Measurements from ENCODE around the gene NKX2-8.

Gene NKX2-8

DNA sequence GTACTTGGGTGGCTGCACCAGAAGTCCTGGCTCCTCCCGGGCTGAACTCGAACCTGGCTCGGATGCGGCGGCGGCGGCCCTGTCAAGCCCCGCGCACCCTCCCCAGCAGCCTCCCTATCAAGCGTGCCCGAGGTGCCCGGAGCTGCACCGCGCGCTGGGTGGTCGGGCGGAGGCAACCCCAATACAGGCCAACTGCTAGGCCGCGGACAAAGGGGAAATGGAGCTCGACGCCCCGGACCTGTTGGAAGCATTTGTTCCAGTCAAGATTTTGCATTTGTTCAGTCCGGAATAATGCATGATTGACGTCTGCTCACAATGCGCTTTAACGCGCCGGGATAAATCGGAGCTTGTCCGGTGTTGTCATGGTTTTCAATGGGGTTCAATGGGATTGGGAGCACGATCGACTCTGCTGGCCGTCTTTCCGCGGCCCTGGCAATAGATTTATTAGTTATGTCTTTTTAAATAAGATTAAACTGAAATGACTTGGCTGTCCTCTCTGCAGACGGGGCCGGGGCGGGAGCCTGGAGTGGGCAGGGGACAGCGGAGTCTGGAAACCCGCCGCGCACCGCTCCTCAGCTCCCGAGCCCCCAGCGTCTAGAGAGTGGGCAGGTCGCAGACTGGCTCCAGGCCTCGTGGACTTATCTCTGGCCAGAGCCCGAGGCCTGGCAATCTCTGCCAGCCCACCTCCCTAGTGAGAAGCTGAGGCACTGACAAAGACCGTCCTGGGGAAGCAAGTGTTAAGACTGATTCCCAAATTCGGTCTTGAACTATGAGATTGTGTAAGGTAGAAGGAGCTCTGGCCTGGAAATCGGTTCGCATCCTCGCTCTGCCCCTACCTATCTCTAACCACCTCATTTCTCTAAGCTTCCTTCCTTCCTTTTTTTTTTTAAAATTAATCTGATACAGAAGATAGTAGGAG lies 1.7 kb upstream of the NKX2-8 start:
- H3K27me3 ChIP-seq (ENCODE audit: low read depth, low read length), result no peaks in the 10 kb centered on the region

DNA sequence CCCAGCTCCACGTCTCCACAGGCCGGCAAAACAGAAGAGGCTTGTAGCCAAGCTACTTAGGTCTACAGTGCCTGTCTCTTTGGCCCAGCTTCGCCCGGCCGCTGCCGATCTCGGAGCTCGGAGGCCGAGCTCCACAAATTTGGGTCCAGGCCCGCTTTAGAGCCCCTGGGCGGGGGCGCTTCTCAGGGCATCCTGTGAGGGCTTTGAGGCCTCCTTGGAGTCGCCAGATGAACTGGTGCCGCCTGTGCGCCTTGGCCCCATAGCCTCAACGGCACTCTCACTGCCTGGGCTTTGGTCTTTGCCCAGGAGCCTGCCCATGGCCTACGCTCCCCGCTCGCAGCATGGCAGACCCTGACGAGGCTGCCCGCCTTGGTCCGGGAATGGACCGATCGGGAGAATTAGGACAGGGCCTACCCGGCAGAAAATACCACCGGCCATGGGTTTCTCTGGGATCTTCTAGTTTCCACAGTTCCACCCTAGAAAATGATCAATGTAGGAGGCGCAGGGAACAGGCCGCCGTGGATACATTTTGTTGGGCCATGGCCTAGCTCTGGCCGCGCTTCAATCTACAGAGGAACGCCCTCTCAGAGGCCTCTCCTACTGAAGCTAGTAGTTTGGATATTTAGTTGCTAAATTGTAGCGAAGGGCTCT lies 953 bp upstream of the NKX2-8 start:
- no peak overlapping the region for H3K4me2 ChIP-seq (ENCODE audit: low read length)
- no peaks in the 10 kb centered on the region for H3K4me1 ChIP-seq (ENCODE audit: low read length)
- no peak overlapping the region for H2AFZ ChIP-seq (ENCODE audit: low read depth, low read length)
- H3K9me3 ChIP-seq (ENCODE audit: insufficient read depth, low read length), result no peaks in the 10 kb centered on the region
- no peaks in the 10 kb centered on the region for H3K27me3 ChIP-seq (ENCODE audit: low read depth, low read length)
- H3K36me3 ChIP-seq (replicated peaks; ENCODE audit: low read depth, low read length), result no peaks in the 10 kb centered on the region
- TF ChIP-seq, protein P1, sequence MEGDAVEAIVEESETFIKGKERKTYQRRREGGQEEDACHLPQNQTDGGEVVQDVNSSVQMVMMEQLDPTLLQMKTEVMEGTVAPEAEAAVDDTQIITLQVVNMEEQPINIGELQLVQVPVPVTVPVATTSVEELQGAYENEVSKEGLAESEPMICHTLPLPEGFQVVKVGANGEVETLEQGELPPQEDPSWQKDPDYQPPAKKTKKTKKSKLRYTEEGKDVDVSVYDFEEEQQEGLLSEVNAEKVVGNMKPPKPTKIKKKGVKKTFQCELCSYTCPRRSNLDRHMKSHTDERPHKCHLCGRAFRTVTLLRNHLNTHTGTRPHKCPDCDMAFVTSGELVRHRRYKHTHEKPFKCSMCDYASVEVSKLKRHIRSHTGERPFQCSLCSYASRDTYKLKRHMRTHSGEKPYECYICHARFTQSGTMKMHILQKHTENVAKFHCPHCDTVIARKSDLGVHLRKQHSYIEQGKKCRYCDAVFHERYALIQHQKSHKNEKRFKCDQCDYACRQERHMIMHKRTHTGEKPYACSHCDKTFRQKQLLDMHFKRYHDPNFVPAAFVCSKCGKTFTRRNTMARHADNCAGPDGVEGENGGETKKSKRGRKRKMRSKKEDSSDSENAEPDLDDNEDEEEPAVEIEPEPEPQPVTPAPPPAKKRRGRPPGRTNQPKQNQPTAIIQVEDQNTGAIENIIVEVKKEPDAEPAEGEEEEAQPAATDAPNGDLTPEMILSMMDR (IDR thresholded peaks at IDR 0.05; ENCODE audit: low read depth, low read length), result no peak
- TF ChIP-seq EZH2phosphoT487 (IDR thresholded peaks at IDR 0.05; ENCODE audit: low read depth), result no peak
- no peak overlapping the region for H3K9ac ChIP-seq (ENCODE audit: low read length)
- H3K27ac ChIP-seq (ENCODE audit: low read length), result no peak overlapping the region
- no peak overlapping the region for H3K4me3 ChIP-seq (ENCODE audit: low read length)
- H3K79me2 ChIP-seq (ENCODE audit: low read length), result no peaks in the 10 kb centered on the region
- no peaks in the 10 kb centered on the region for H4K20me1 ChIP-seq (ENCODE audit: insufficient read depth, low read length)

More for the DNA sequence above, 1.7 kb upstream of the NKX2-8 start:
- TF ChIP-seq EZH2phosphoT487 (IDR thresholded peaks at IDR 0.05; ENCODE audit: low read depth), result no peak
- TF ChIP-seq, protein P1 (IDR thresholded peaks at IDR 0.05; ENCODE audit: low read depth, low read length), result no peak
- H3K9me3 ChIP-seq (ENCODE audit: insufficient read depth, low read length), result no peaks in the 10 kb centered on the region
- no peaks in the 10 kb centered on the region for H3K4me1 ChIP-seq (ENCODE audit: low read length)
- H4K20me1 ChIP-seq (ENCODE audit: insufficient read depth, low read length), result no peaks in the 10 kb centered on the region
- no peak overlapping the region for H3K27ac ChIP-seq (ENCODE audit: low read length)
- H3K4me2 ChIP-seq (ENCODE audit: low read length), result no peak overlapping the region
- no peak overlapping the region for H3K9ac ChIP-seq (ENCODE audit: low read length)
- H3K79me2 ChIP-seq (ENCODE audit: low read length), result no peaks in the 10 kb centered on the region
- no peaks in the 10 kb centered on the region for H3K36me3 ChIP-seq (replicated peaks; ENCODE audit: low read depth, low read length)
- no peak overlapping the region for H2AFZ ChIP-seq (ENCODE audit: low read depth, low read length)
- H3K4me3 ChIP-seq (ENCODE audit: low read length), result no peak overlapping the region

DNA sequence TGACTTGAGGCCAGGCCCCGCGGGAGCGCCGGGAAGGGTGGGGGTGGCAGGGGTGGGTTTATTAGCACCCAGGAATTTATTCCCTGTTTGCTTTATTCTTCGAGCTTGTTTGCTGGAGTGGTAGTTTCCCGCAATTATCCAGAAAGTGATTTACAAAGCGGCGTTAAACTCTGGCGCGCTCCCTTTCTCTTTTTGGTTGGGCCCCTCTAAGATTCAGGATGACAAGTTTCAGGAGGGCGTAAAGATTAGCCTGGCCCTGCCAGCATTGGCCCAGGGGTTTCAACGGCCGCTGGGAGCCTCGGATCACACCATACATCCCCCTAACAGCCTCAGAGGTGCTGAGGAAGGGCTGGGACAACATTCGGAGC lies 444 bp upstream of the NKX2-8 start:
- H3K27me3 ChIP-seq (ENCODE audit: low read depth, low read length), result no peaks in the 10 kb centered on the region
- H2AFZ ChIP-seq (ENCODE audit: low read depth, low read length), result no peak overlapping the region
- no peaks in the 10 kb centered on the region for H3K36me3 ChIP-seq (replicated peaks; ENCODE audit: low read depth, low read length)
- H3K4me3 ChIP-seq (ENCODE audit: low read length), result no peak overlapping the region
- H3K79me2 ChIP-seq (ENCODE audit: low read length), result no peaks in the 10 kb centered on the region
- H3K4me1 ChIP-seq (ENCODE audit: low read length), result no peaks in the 10 kb centered on the region
- TF ChIP-seq, protein P1 (IDR thresholded peaks at IDR 0.05; ENCODE audit: low read depth, low read length), result no peak
- no peak for TF ChIP-seq EZH2phosphoT487 (IDR thresholded peaks at IDR 0.05; ENCODE audit: low read depth)
- H4K20me1 ChIP-seq (ENCODE audit: insufficient read depth, low read length), result no peaks in the 10 kb centered on the region
- no peaks in the 10 kb centered on the region for H3K9me3 ChIP-seq (ENCODE audit: insufficient read depth, low read length)
- H3K9ac ChIP-seq (ENCODE audit: low read length), result no peak overlapping the region
- no peak overlapping the region for H3K27ac ChIP-seq (ENCODE audit: low read length)
- no peak overlapping the region for H3K4me2 ChIP-seq (ENCODE audit: low read length)
